G401 (cell line): ENCODE data around the gene HSDL1. TPM values are rescaled to one million over a fixed set of nuclear protein-coding genes. Genes with fewer than 3 reads are reported as not detected.

Experiments
- DNase-seq: peaks from one replicate; pipeline ENCODE4 v3.0.0-alpha.2; 2015; ENCODE audit warnings: low spot score
- in situ Hi-C: cut with HindIII; loops from 2 replicates; pipeline ENCODE4 v1.10.0; 2016; ENCODE audit warnings: low sequenced_read_pairs, mixed read lengths
- total RNA-seq: library from RNA; depleted of rRNA; stranded (reverse); fragments of >200 nt; shearing (Covaris generic); gene quantifications from 2 replicates; pipeline ENCODE4 v1.2.3, GENCODE V29; 2014

Gene HSDL1
- total RNA-seq, 1 experiment from 2014 or later, result 37.9 TPM

- peak; percentile 47 for DNase-seq
- in situ Hi-C loops, result no loop called here
Observed at GRCh38 chr16:84178146-84178765, 33.3 kb upstream of the HSDL1 start.

GRCh38 chr16:84177741-84178073, 32.7 kb upstream of the HSDL1 start:
- in situ Hi-C loops, result no loop called here
- no peak for DNase-seq

- in situ Hi-C loops, result no loop called here
- DNase-seq, result no peak
Observed at GRCh38 chr16:84176192-84177053, 31.4 kb upstream of the HSDL1 start.

- in situ Hi-C loops, result no loop called here
- peak; percentile 55 for DNase-seq
Observed at GRCh38 chr16:84175350-84176081, 30.5 kb upstream of the HSDL1 start.

GRCh38 chr16:84174396-84174795, 29.4 kb upstream of the HSDL1 start:
- DNase-seq, result no peak
- in situ Hi-C loops, result no loop called here

GRCh38 chr16:84169765-84170310, 24.9 kb upstream of the HSDL1 start:
- DNase-seq, result no peak
- in situ Hi-C loops, result no loop called here

GRCh38 chr16:84166796-84167695, 22.1 kb upstream of the HSDL1 start:
- in situ Hi-C loops, result no loop called here
- no peak for DNase-seq

GRCh38 chr16:84165746-84166145, 20.8 kb upstream of the HSDL1 start:
- in situ Hi-C loops, result no loop called here
- DNase-seq, result no peak

GRCh38 chr16:84161801-84162200, 16.8 kb upstream of the HSDL1 start:
- in situ Hi-C loops, result no loop called here
- DNase-seq, result no peak

GRCh38 chr16:84161037-84161436, 16.1 kb upstream of the HSDL1 start:
- DNase-seq, result no peak
- in situ Hi-C loops, result no loop called here

GRCh38 chr16:84159800-84160199, 14.8 kb upstream of the HSDL1 start:
- DNase-seq, result no peak

GRCh38 chr16:84159007-84159406, 14.0 kb upstream of the HSDL1 start:
- in situ Hi-C loops, result no loop called here
- no peak for DNase-seq

More at GRCh38 chr16:84159800-84160199, 14.8 kb upstream of the HSDL1 start:
- in situ Hi-C loops, result no loop called here

GRCh38 chr16:84156342-84156784, 11.4 kb upstream of the HSDL1 start:
- DNase-seq, result no peak
- in situ Hi-C loops, result no loop called here

GRCh38 chr16:84155771-84156170, 10.8 kb upstream of the HSDL1 start:
- DNase-seq, result no peak
- in situ Hi-C loops, result no loop called here

GRCh38 chr16:84155226-84155625, 10.2 kb upstream of the HSDL1 start:
- in situ Hi-C loops, result no loop called here
- no peak for DNase-seq

GRCh38 chr16:84153660-84154214, 8.8 kb upstream of the HSDL1 start:
- DNase-seq, result no peak
- in situ Hi-C loops, result no loop called here

- in situ Hi-C loops, result no loop called here
Observed at GRCh38 chr16:84150926-84151325, 5.9 kb upstream of the HSDL1 start.

GRCh38 chr16:84144209-84144858, 643 bp downstream of the HSDL1 start:
- in situ Hi-C loops, result loop anchor here (10.0 kb wide), 1 partner anchor 60 kb away; no protein-coding TSS in a partner anchor
- DNase-seq, result peak; percentile 27

More at GRCh38 chr16:84150926-84151325, 5.9 kb upstream of the HSDL1 start:
- DNase-seq, result no peak
